ENCODE results near the gene RBX1.

RBX1 gene

DNA sequence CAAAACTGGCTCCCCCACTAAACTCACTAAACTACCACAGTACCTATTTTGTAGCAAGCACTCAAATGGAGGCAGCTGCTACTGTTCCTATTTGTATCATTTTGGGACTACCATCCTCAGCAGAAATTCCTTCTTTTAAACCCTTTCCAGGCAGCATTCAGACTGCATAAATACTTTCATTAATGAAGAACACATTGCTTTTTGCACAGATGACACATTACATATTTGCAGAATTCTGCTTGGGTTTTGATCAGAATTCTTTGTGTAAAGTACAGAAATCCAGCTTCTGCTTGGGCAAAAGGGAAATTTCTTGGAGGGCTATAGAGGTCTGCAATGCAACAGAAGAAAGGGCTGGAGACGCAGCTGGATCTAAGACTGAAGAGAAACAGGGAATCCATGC is 24.2 kb downstream of the RBX1 start (continued):
- no peak for TF ChIP-seq PATZ1 (CRISPR knock-in tag; IDR thresholded peaks at IDR 0.05; ENCODE audit: borderline replicate concordance)
- TF ChIP-seq ZFP3 (CRISPR knock-in tag; IDR thresholded peaks at IDR 0.05), result no peak
- no peak for TF ChIP-seq ESRRG (CRISPR knock-in tag; IDR thresholded peaks at IDR 0.05)
- no peak for TF ChIP-seq ZC3H10 (CRISPR knock-in tag; IDR thresholded peaks at IDR 0.05)
- no peak for TF ChIP-seq TOX (CRISPR knock-in tag; IDR thresholded peaks at IDR 0.05; ENCODE audit: borderline replicate concordance)

DNA sequence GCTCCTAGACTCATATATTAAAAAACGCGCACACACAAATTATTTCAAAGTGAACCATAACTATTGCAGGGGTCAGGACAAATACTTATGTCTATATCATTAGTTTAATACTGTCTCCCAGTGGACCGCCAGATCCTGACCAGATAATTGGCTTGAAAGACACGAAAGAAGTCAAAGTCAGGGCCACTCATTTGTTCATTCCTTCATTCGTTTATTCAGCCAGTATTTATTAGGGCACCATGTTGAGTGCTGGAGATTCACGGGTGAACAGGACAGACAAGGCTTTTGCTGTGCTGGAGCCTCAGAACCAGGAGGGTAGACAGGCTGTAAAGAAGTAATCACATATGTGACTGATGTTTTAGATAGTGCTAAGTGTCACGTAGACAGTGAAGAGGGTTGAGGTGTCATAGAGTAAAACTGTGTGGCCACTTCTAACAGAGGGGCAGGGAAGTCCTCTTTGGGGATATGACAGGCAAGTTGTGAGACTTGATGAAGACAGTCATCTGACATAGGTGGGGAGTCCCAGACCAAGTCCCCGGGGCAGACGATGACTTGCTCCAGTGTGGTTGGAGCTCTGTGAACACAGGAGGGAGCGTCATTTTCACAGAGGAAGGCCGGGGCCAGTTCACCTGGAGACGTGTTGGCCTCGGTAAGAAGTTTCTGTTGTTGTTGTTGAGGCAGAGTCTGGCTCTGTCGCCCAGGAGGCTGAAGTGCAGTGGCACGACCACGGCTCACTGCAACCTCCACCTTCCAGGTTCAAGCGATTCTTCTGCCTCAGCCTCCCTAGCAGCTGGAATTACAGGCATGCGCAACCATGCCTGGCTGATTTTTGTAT is 25.9 kb downstream of the RBX1 start:
- no peak for ATAC-seq
- TF ChIP-seq SNAI2 (CRISPR knock-in tag; IDR thresholded peaks at IDR 0.05), result no peak
- TF ChIP-seq PATZ1 (CRISPR knock-in tag; IDR thresholded peaks at IDR 0.05; ENCODE audit: borderline replicate concordance), result no peak
- TF ChIP-seq ARNTL (CRISPR knock-in tag; IDR thresholded peaks at IDR 0.05; ENCODE audit: borderline replicate concordance, low read depth), result no peak

- no peak for ATAC-seq
- TF ChIP-seq, protein P1, sequence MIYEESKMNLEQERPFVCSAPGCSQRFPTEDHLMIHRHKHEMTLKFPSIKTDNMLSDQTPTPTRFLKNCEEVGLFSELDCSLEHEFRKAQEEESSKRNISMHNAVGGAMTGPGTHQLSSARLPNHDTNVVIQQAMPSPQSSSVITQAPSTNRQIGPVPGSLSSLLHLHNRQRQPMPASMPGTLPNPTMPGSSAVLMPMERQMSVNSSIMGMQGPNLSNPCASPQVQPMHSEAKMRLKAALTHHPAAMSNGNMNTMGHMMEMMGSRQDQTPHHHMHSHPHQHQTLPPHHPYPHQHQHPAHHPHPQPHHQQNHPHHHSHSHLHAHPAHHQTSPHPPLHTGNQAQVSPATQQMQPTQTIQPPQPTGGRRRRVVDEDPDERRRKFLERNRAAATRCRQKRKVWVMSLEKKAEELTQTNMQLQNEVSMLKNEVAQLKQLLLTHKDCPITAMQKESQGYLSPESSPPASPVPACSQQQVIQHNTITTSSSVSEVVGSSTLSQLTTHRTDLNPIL (CRISPR knock-in tag; IDR thresholded peaks at IDR 0.05; ENCODE audit: low read depth), result no peak
- TF ChIP-seq ZNF70 (CRISPR knock-in tag; IDR thresholded peaks at IDR 0.05) (no peak), TOX (CRISPR knock-in tag; IDR thresholded peaks at IDR 0.05; ENCODE audit: borderline replicate concordance) (no peak), ESRRG (CRISPR knock-in tag; IDR thresholded peaks at IDR 0.05) (no peak), OSR1 (CRISPR knock-in tag; IDR thresholded peaks at IDR 0.05) (no peak), ZNF8 (CRISPR knock-in tag; IDR thresholded peaks at IDR 0.05) (no peak), ZFP3 (CRISPR knock-in tag; IDR thresholded peaks at IDR 0.05) (no peak), CSDC2 (CRISPR knock-in tag; IDR thresholded peaks at IDR 0.05) (no peak), ARNTL (CRISPR knock-in tag; IDR thresholded peaks at IDR 0.05; ENCODE audit: borderline replicate concordance, low read depth) (no peak), TCF4 (CRISPR knock-in tag; IDR thresholded peaks at IDR 0.05; ENCODE audit: borderline replicate concordance) (no peak), ZFP30 (CRISPR knock-in tag; IDR thresholded peaks at IDR 0.05) (no peak), PPARA (CRISPR knock-in tag; IDR thresholded peaks at IDR 0.05; ENCODE audit: borderline replicate concordance) (no peak), POU6F1 (CRISPR knock-in tag; IDR thresholded peaks at IDR 0.05; ENCODE audit: borderline replicate concordance, low read depth) (no peak), GLIS3 (CRISPR knock-in tag; IDR thresholded peaks at IDR 0.05) (no peak), PATZ1 (CRISPR knock-in tag; IDR thresholded peaks at IDR 0.05; ENCODE audit: borderline replicate concordance) (no peak), ZC3H10 (CRISPR knock-in tag; IDR thresholded peaks at IDR 0.05) (no peak), TSHZ2 (CRISPR knock-in tag; IDR thresholded peaks at IDR 0.05) (no peak), SNAI2 (CRISPR knock-in tag; IDR thresholded peaks at IDR 0.05) (no peak), RARB (CRISPR knock-in tag; IDR thresholded peaks at IDR 0.05) (no peak)
Measured at GRCh38 chr22:40979198-40979597, 28.0 kb downstream of the RBX1 start.
